HAP-1 (cell line): Measurements from ENCODE around the gene SLC35E1.
A peak's percentile ranks its signal among the peaks of the same experiment; 100 is the strongest.

Experiments used
- DNase-seq, 2 experiments: peaks; one replicate each; pipeline ENCODE4 v3.0.0-alpha.2; 2016 to 2020; ENCODE audit warnings: low spot score in 2 of 2
- H3K27me3 ChIP-seq: fragments of 250-450 bp; sonication (Bioruptor Pico); 2 replicates; pipeline ENCODE4 v1.5.1; 2020; ENCODE audit warnings: low read depth, mild to moderate bottlenecking, moderate library complexity
- H3K36me3 ChIP-seq: fragments of 250-450 bp; sonication (Bioruptor Pico); replicated peaks from 2 replicates; pipeline ENCODE4 v1.5.1; 2020; ENCODE audit warnings: mild to moderate bottlenecking
- H3K4me1 ChIP-seq: fragments of 250-450 bp; sonication (Bioruptor Pico); 2 replicates; pipeline ENCODE4 v1.5.1; 2020; ENCODE audit warnings: mild to moderate bottlenecking
- H3K4me3 ChIP-seq: fragments of 250-450 bp; sonication (Bioruptor Pico); 2 replicates; pipeline ENCODE4 v1.5.1; 2020; ENCODE audit warnings: mild to moderate bottlenecking, moderate library complexity
- H3K9me3 ChIP-seq: fragments of 250-450 bp; sonication (Bioruptor Pico); 2 replicates; pipeline ENCODE4 v1.5.1; 2020; ENCODE audit warnings: mild to moderate bottlenecking, moderate library complexity
- in situ Hi-C: fragments of 300-500 bp; cut with MboI; formaldehyde crosslinking; loops from 3 replicates; pipeline ENCODE4 v1.14.3; 2020; ENCODE audit warnings: low sequenced_read_pairs, inconsistent platforms, mixed read lengths

Gene SLC35E1

GRCh38 chr19:16572332-16573211 lies at the start of gene SLC35E1:
TSS of gene SLC35E1 (minus strand) at chr19:16572415. CDS start at chr19:16572364, 51 bp downstream.
- peak within 1 kb of the TSS; percentile 78 for H3K4me3 ChIP-seq
- peak; percentile 95 to 97 for DNase-seq
- peaks cover 46% of the 10 kb centered on the region for H3K36me3 ChIP-seq
- H3K9me3 ChIP-seq, result no peaks in the 10 kb centered on the region
- in situ Hi-C loops, result no loop called here
- H3K4me1 ChIP-seq, result peaks cover 9% of the 10 kb centered on the region
- no peaks in the 10 kb centered on the region for H3K27me3 ChIP-seq

- Histone ChIP-seq H3K36me3 (peaks cover 19% of the 10 kb centered on the region), H3K9me3 (no peaks in the 10 kb centered on the region), H3K4me1 (peaks cover 2% of the 10 kb centered on the region), H3K4me3 (no peak overlapping the region), H3K27me3 (no peaks in the 10 kb centered on the region)
- no peak for DNase-seq
- in situ Hi-C loops, result no loop called here
Observed at GRCh38 chr19:16621165-16621800, 49.1 kb upstream of the SLC35E1 start.

- no peak for DNase-seq
- Histone ChIP-seq H3K36me3 (peaks cover 19% of the 10 kb centered on the region), H3K4me3 (no peak overlapping the region), H3K27me3 (no peaks in the 10 kb centered on the region), H3K4me1 (no peaks in the 10 kb centered on the region), H3K9me3 (no peaks in the 10 kb centered on the region)
- in situ Hi-C loops, result no loop called here
Observed at GRCh38 chr19:16620584-16620983, 48.4 kb upstream of the SLC35E1 start.

- in situ Hi-C loops, result no loop called here
- DNase-seq, result no peak
- Histone ChIP-seq H3K4me3 (no peak overlapping the region), H3K36me3 (peaks cover 18% of the 10 kb centered on the region), H3K27me3 (no peaks in the 10 kb centered on the region), H3K4me1 (no peaks in the 10 kb centered on the region), H3K9me3 (no peaks in the 10 kb centered on the region)
Observed at GRCh38 chr19:16620018-16620417, 47.8 kb upstream of the SLC35E1 start.

GRCh38 chr19:16619457-16619856 lies 47.2 kb upstream of the SLC35E1 start:
- Histone ChIP-seq H3K9me3 (no peaks in the 10 kb centered on the region), H3K4me3 (no peak overlapping the region), H3K4me1 (no peaks in the 10 kb centered on the region), H3K36me3 (peaks cover 12% of the 10 kb centered on the region), H3K27me3 (no peaks in the 10 kb centered on the region)
- in situ Hi-C loops, result no loop called here
- no peak for DNase-seq

GRCh38 chr19:16618248-16618647 lies 46.0 kb upstream of the SLC35E1 start:
- H3K9me3 ChIP-seq, result no peaks in the 10 kb centered on the region
- no peak for DNase-seq
- in situ Hi-C loops, result no loop called here
- H3K36me3 ChIP-seq, result peaks cover 3% of the 10 kb centered on the region
- H3K27me3 ChIP-seq, result no peaks in the 10 kb centered on the region
- H3K4me3 ChIP-seq, result no peak overlapping the region
- peaks cover 4% of the 10 kb centered on the region; the same call in 1 of the 2 replicates for H3K4me1 ChIP-seq

- H3K9me3 ChIP-seq, result no peaks in the 10 kb centered on the region
- in situ Hi-C loops, result no loop called here
- no peak overlapping the region for H3K4me3 ChIP-seq
- H3K4me1 ChIP-seq, result peaks cover 8% of the 10 kb centered on the region; the same call in 1 of the 2 replicates
- DNase-seq, result no peak
- H3K36me3 ChIP-seq, result no peaks in the 10 kb centered on the region
- H3K27me3 ChIP-seq, result no peaks in the 10 kb centered on the region
Observed at GRCh38 chr19:16615808-16616207, 43.6 kb upstream of the SLC35E1 start.

- in situ Hi-C loops, result no loop called here
- no peak for DNase-seq
- Histone ChIP-seq H3K4me3 (no peak overlapping the region), H3K27me3 (no peaks in the 10 kb centered on the region), H3K4me1 (peaks cover 14% of the 10 kb centered on the region), H3K36me3 (no peaks in the 10 kb centered on the region), H3K9me3 (no peaks in the 10 kb centered on the region)
Observed at GRCh38 chr19:16614941-16615340, 42.7 kb upstream of the SLC35E1 start.

GRCh38 chr19:16613841-16614240 lies 41.6 kb upstream of the SLC35E1 start:
- H3K4me3 ChIP-seq, result no peak overlapping the region
- no peaks in the 10 kb centered on the region for H3K27me3 ChIP-seq

GRCh38 chr19:16612636-16613035 lies 40.4 kb upstream of the SLC35E1 start:
- in situ Hi-C loops, result no loop called here
- no peaks in the 10 kb centered on the region for H3K9me3 ChIP-seq
- no peak for DNase-seq
- no peak overlapping the region for H3K4me3 ChIP-seq
- H3K36me3 ChIP-seq, result no peaks in the 10 kb centered on the region
- peaks cover 25% of the 10 kb centered on the region for H3K4me1 ChIP-seq
- H3K27me3 ChIP-seq, result no peaks in the 10 kb centered on the region

More at GRCh38 chr19:16613841-16614240, 41.6 kb upstream of the SLC35E1 start:
- no peak for DNase-seq
- no peaks in the 10 kb centered on the region for H3K9me3 ChIP-seq
- no peaks in the 10 kb centered on the region for H3K36me3 ChIP-seq
- H3K4me1 ChIP-seq, result peaks cover 20% of the 10 kb centered on the region
- in situ Hi-C loops, result no loop called here

- H3K27me3 ChIP-seq, result no peaks in the 10 kb centered on the region
- H3K4me1 ChIP-seq, result peaks cover 25% of the 10 kb centered on the region
- H3K4me3 ChIP-seq, result no peak overlapping the region
- H3K36me3 ChIP-seq, result no peaks in the 10 kb centered on the region
- H3K9me3 ChIP-seq, result no peaks in the 10 kb centered on the region
- no peak for DNase-seq
- in situ Hi-C loops, result no loop called here
Observed at GRCh38 chr19:16611121-16611520, 38.9 kb upstream of the SLC35E1 start.

GRCh38 chr19:16609511-16610200 lies 37.4 kb upstream of the SLC35E1 start:
- Histone ChIP-seq H3K9me3 (no peaks in the 10 kb centered on the region), H3K4me1 (peaks cover 25% of the 10 kb centered on the region), H3K4me3 (no peak overlapping the region), H3K36me3 (no peaks in the 10 kb centered on the region; the same call in 1 of the 2 replicates), H3K27me3 (no peaks in the 10 kb centered on the region)
- peak; percentile 68 to 94 for DNase-seq
- in situ Hi-C loops, result no loop called here

GRCh38 chr19:16608290-16608739 lies 36.1 kb upstream of the SLC35E1 start:
- Histone ChIP-seq H3K4me1 (peaks cover 22% of the 10 kb centered on the region), H3K27me3 (no peaks in the 10 kb centered on the region), H3K4me3 (no peak overlapping the region), H3K36me3 (no peaks in the 10 kb centered on the region; the same call in 1 of the 2 replicates), H3K9me3 (no peaks in the 10 kb centered on the region)
- DNase-seq, result no peak
- in situ Hi-C loops, result no loop called here
